G401 (cell line): Measurements from ENCODE around the gene IFI44L. TPM values are rescaled to one million over a fixed set of nuclear protein-coding genes. Genes with fewer than 3 reads are reported as not detected.

ENCODE experiments used
- DNase-seq: peaks from one replicate; pipeline ENCODE4 v3.0.0-alpha.2; 2015; ENCODE audit warnings: low spot score
- in situ Hi-C: cut with HindIII; loops from 2 replicates; pipeline ENCODE4 v1.10.0; 2016; ENCODE audit warnings: low sequenced_read_pairs, mixed read lengths
- total RNA-seq: library from RNA; depleted of rRNA; stranded (reverse); fragments of >200 nt; shearing (Covaris generic); gene quantifications from 2 replicates; pipeline ENCODE4 v1.2.3, GENCODE V29; 2014; rRNA removed

The IFI44L gene
- not detected in 2 replicates for total RNA-seq

- no peak for DNase-seq
- in situ Hi-C loops = no loop called here
These were observed at the start of gene IFI44L for GRCh38 chr1:78619803-78620579. Gene IFI44L (plus strand): TSS chr1:78620448. CDS start chr1:78627916, 7,468 bp downstream.

DNA sequence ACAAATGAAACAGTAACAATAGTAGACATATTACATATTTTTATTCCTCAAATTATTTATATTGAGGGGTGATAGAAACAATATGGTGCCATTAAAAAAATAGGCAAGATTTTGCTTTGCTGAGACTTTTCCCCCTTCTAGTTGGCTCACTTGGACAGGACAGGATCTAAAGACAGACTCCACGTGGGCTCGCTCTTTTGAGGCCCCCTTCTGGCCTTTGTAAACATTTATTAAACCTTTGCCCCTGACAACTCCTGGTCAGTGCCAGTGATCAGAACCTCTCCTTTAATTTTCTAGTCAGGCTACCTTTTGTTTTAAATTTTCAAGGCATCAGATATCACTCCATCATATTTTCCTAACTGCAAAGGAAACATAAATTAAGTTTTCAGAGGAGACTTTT is 49.7 kb upstream of the IFI44L start:
- no peak for DNase-seq
- in situ Hi-C loops = no loop called here

DNA sequence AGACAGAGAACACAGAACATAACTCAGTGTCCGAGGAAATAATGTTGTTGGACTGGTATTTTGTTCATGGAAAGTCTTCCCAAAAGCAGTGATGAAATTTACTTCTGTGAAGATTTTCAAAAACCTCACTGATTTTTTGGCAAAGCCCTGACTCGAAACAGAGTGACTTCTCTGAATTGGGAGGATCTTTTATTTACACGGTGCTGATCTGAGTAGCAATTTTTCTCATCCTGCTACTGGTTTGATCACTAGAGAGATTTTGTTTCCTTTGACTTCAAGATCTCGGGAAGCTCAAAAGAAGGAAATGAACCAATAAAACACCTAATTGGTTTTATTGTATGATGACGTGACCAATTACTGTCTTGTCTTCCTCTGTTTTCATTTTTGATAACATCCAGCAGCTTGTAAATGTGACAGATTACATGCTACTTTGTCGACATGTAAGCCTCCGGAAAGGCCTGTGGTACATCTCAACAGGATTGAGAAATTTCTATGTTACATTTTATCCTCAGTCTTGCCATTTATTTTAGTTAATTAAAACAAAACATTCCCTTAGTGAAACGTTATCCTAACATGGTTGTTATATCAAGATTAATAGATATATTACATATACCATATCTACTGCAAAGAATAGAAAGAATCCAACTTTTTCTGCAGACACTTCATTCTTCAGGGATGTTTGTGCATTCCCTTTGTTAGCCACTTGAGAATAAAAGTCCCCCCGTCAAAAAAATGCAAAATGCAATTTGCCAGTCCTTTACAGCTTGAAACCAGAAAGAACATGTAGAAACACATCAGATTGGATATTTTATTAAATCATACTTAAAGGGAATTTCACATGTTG is 42.8 kb upstream of the IFI44L start:
- in situ Hi-C loops = no loop called here

GRCh38 chr1:78586572-78586971 is 33.7 kb upstream of the IFI44L start:
- in situ Hi-C loops = no loop called here
- DNase-seq = no peak

More for the DNA sequence above, 42.8 kb upstream of the IFI44L start:
- DNase-seq = no peak

DNA sequence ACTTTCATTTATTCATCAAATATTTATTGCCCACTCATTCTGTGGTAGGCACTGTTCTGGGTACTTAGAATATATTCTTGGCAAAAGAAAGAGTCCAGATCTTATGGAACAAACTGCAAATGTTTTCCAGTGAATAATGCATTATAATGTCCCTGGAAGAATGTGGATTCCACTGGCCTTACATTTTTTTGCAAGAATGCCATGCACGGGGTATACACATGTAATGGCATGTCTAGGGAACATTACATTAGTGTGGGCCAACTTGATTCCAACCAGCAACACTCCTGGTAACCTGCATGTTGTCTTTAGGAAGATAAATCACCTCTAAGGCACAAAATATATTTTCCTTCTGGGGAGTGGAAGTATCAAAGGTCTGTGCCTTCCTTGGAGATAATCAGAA is 33.0 kb upstream of the IFI44L start:
- in situ Hi-C loops = no loop called here
- DNase-seq = no peak

DNA sequence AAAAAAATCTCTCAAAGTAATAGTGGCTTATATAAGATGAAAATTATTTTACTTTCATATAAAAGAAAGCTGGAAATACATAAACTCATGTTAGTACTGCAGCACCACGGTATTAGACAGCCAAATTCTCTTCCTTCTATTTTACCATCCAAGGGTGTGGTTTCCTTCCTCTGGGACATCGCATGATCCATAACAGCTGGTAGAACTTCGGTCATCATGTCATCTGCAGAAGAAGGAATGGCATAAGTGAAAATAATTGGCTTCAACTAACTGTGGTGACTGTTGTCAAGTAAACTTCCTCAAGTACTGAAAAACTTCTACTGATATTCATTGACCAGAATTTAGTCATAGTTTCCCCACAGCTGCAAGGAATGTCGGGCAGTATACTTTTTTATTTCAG is 28.3 kb upstream of the IFI44L start:
- in situ Hi-C loops = no loop called here
- DNase-seq = no peak

DNA sequence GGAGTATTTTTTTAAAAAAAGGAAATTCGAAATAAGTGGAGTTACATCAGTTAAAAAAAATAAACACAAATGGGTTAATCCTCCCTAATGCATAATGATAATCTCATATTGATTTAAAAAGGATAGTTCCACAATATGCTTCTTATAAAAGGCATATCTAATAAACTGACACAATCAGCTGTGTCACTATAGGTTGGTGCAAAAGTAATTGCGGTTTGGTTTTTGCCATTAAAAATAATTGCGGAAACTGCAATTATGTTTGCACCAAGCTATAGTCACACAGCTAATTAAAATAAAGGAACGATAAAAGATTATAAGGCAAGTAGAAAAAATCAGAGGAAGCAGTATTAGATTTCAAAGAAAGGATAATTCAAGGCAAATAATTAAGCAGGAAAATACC is 21.0 kb upstream of the IFI44L start:
- in situ Hi-C loops = no loop called here
- no peak for DNase-seq

GRCh38 chr1:78601068-78601467 is 19.2 kb upstream of the IFI44L start:
- DNase-seq = no peak
- in situ Hi-C loops = no loop called here

GRCh38 chr1:78603206-78603605 is 17.0 kb upstream of the IFI44L start:
- DNase-seq = no peak
- in situ Hi-C loops = no loop called here

DNA sequence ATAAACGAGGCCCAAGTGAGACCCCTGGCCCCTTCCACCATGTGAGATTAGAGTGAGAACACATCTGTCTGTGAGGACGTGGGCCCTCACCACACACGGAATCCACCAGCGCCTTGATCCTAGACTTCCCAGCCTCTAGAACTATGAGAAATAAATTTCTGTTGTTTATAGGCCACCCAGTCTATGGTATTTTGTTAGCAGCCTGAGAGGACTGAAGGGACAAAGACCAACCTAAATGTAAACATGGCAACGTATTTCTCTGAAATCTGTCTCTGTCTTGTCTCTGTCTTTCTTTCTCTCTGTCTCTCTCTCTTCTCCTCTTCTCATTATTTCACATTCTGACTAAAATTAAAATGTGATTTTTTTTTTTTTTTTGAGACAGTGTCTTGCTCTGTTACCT is 15.6 kb upstream of the IFI44L start:
- in situ Hi-C loops = no loop called here
- no peak for DNase-seq

DNA sequence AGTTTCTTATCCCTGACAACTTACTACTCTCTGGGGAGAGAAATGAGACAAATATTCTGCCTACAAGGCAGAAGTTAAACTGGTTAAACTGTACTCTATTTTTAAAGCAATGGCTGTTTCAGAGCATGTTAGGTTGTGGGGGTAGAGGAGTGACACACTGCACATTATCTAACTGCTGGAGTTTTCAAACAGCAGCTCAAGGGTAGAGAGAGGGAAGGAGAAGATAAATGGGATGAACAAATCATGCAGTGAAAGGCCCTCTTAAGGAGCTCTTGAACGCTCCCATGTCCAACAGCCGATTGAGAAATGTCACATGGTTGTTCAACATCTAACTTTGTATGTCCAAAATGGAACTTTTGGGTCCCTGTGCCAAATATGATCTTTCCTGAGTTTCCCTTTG is 14.0 kb upstream of the IFI44L start:
- in situ Hi-C loops = no loop called here

DNA sequence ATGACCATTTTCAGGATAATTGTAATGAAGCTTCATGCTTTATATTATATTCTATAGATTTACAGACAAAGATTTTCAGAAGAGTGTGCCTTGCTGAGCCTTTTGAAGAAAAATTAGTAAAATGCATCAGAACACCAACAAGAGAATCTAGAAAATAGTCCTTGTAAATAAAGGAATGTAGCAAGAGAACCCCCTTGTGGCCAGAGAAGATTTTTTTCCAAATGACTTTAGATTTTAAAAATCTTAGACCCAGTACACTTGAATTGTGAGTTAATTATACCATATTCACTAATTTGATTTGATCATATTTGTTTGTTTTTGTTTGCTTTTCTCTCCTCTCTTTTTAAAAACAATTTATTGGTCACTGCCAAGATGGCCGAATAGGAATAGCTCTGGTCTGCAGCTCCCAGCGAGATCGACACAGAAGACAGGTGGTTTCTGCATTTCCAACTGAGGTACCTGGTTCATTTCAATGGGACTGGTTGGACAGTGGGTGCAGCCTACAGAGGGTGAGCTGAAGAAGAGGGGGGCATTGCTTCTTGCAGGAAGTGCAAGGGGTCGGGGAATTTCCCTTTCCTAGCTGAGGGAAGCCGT is 12.8 kb upstream of the IFI44L start:
- in situ Hi-C loops = no loop called here

More for the DNA sequence above, 14.0 kb upstream of the IFI44L start:
- no peak for DNase-seq

DNA sequence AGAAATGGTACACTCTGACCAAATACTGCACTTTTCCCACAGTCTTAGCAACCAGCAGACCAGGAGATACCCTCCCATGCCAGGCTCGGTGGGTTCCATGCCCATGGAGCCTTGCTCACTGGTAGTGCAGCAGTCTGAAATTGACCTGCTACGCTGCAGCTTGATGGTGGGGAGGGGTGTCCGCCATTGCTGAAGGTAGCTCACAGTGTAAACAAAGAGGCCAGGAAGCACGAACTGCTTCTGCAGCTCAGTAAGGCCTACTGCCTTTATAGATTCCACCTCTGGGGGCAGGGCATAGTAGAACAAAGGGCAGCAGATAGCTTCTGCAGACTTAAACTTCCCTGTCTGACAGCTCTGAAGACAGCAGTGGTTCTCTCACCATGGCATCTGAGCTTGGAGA is 12.3 kb upstream of the IFI44L start:
- in situ Hi-C loops = no loop called here

More for the DNA sequence above, 12.8 kb upstream of the IFI44L start:
- DNase-seq = no peak

GRCh38 chr1:78617615-78618026 is 2.6 kb upstream of the IFI44L start:
- in situ Hi-C loops = no loop called here
- peak; percentile 47 for DNase-seq

More for the DNA sequence above, 12.3 kb upstream of the IFI44L start:
- DNase-seq = no peak

DNA sequence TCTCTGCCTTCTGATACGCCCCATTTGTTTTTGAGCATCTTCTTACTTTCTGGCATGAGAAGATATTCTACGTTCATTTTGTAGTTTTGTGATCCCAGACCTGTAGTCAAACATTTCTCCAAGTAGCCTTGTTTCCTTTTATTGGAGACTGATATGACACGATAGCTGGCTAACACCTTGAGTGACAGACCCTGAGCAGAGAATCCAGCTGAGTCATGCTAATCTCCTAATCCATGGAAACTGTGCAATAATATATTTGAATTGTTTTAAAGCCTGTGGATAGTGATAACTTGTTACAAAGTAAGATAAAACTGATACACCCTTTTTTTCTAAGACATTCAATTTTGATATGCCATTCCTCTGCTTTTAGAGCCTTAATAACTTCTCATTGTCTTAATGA is 1.2 kb upstream of the IFI44L start:
- in situ Hi-C loops = no loop called here
- no peak for DNase-seq

GRCh38 chr1:78619446-78619802 is 824 bp upstream of the IFI44L start:
- in situ Hi-C loops = no loop called here
- DNase-seq = peak; percentile 7

DNA sequence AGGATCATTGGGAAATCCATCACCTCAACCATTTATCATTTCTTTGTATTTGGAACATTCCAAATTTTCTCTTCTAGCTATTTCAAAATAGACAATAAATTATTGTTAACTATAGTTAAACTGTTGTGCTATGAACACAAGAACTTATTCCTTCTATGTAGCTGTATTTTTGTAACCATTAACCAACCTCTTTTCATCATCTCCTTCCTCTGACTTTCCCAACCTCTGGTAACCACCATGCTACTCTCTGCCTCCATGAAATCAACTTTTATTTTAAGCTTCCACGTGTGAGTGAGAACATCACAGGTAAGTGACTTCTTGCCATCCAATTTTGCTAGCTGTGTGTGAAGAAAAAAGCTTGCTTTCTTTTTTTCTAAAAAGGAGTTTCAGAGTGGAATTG is 418 bp downstream of the IFI44L start:
- in situ Hi-C loops = no loop called here
- DNase-seq = no peak

- in situ Hi-C loops = no loop called here
These were observed 2.3 kb downstream of the IFI44L start for GRCh38 chr1:78622548-78622947.

GRCh38 chr1:78624035-78624434 is 3.8 kb downstream of the IFI44L start:
- DNase-seq = no peak
- in situ Hi-C loops = no loop called here

More at GRCh38 chr1:78622548-78622947, 2.3 kb downstream of the IFI44L start:
- no peak for DNase-seq

DNA sequence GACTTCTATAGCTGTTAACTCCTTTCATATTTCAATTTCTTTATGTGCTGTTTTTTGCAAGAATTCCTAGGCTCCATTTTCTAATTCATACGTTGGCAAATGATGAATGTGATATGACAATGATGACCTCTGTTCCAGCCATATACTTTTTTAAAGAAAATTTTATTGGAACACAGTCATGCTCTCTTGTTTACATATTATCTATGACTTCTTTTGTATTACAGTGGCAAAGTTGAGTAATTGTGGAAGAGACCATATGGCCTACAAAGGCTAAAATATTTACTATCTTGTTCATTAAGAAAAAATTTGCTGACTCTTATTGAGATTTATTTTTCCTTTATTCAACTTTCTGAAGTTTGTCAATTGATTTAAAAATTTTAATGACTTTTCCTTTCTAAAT is 7.1 kb downstream of the IFI44L start:
- DNase-seq = no peak
- in situ Hi-C loops = no loop called here
